ENCODE results near the gene ADD2.
"Not testable (repeated sequence)": the region's sequence is repeated elsewhere in the genome, so short reads cannot be mapped to it uniquely, and the experiment has no call there.

Gene ADD2

GRCh38 chr2:70663411-70663810, 104.6 kb downstream of the ADD2 start:
- no peaks in the 10 kb centered on the region for H3K9me3 Mint-ChIP-seq
- no peaks in the 10 kb centered on the region for H3K27me3 Mint-ChIP-seq
- H3K4me1 Mint-ChIP-seq = no peaks in the 10 kb centered on the region
- ATAC-seq (replicated peaks) (no peak), DNase-seq (no peak)
- peak overlapping the region; percentile 15 for H3K27ac Mint-ChIP-seq
- peaks cover 16 to 23% of the 10 kb centered on the region in 2 donors for H3K36me3 Mint-ChIP-seq
- no peak overlapping the region for H3K4me3 Mint-ChIP-seq

DNA sequence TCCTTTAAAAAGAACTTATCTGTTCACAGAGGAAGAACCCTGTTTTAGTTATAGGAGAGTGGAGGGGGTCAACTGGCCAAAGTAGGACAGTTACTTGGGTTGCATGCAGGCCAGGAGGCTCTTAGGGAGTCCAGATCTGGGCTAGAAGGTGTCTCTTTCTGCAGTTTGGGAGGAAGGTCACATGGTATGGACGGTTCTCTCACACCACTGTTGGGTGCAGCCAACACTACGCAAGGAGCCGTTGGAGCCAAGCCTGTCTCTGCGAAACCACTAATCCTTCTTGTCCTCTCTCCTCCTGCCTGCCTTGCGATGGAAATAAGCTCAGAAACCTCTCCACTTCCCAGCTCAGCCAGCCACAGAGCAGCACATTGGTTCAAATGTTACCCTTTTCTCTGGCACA, 108.4 kb downstream of the ADD2 start:
- Mint-ChIP-seq H3K27me3 (peaks cover 0 to 5% of the 10 kb centered on the region in 2 donors), H3K36me3 (peaks cover 11 to 18% of the 10 kb centered on the region in 2 donors), H3K9me3 (no peaks in the 10 kb centered on the region), H3K4me1 (peaks cover 2 to 7% of the 10 kb centered on the region in 2 donors), H3K4me3 (no peak overlapping the region), H3K27ac (no peak overlapping the region)
- ATAC-seq (replicated peaks) (no peak), DNase-seq (no peak)

GRCh38 chr2:70658476-70658875, 109.5 kb downstream of the ADD2 start:
- peaks cover 2 to 7% of the 10 kb centered on the region in 2 donors for H3K4me1 Mint-ChIP-seq
- peaks cover 6 to 15% of the 10 kb centered on the region in 2 donors for H3K27me3 Mint-ChIP-seq
- H3K27ac Mint-ChIP-seq = no peak overlapping the region
- DNase-seq (no peak), ATAC-seq (replicated peaks) (no peak)
- H3K36me3 Mint-ChIP-seq = peaks cover 7 to 13% of the 10 kb centered on the region in 2 donors
- no peak overlapping the region for H3K4me3 Mint-ChIP-seq
- H3K9me3 Mint-ChIP-seq = no peaks in the 10 kb centered on the region

DNA sequence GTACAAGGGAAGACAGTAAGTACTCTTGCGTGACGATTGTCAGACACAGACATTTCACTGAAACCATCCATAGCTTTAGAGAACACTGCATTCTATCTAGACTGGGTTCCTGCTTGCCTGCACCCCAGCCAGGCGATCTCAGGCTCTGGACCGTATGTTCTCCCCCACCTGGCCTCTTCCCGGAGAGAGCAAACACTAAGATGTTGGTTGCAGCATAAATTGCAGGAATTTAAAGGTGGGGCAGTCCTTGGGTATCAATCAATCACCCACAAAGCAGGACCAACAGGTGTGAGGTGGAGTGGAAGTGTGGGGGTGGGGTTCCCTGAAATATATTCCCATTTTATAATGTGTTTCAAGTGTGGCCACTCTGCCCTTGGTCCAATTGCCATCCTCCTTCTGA, 110.8 kb downstream of the ADD2 start:
- peaks cover 15 to 19% of the 10 kb centered on the region in 2 donors for H3K27me3 Mint-ChIP-seq
- no peak overlapping the region for H3K4me3 Mint-ChIP-seq
- H3K36me3 Mint-ChIP-seq = peaks cover 0 to under 1% of the 10 kb centered on the region in 2 donors

DNA sequence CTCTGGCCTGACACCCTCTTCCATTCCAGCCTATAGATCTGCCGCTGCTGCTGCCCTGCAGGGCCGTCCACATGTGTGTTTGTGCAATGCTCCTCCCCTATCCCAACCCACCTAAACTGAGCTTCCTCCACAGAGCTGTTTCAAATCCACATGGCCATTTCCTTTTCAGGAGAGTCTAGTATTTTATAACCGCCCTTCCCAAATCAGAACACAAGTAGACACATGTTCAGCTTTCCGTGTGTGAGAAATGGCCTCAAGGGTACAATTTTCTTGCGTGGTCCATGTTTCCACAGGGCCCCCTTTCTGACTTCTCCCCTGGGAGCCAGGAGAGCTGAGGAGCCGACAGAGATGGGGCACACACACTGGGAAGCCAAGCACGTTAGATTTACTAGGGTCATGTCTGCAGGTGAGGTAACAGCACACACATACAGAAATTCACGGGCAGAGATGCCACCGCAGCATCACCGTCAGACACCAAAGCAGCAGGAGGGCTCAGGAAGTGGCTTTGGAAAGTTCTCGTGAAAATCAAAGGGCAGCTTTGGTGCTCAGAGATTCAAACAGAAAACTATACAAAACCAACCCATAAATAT, 111.5 kb downstream of the ADD2 start:
- ATAC-seq (replicated peaks) (no peak), DNase-seq (no peak)
- Mint-ChIP-seq H3K9me3 (peaks cover 0 to 2% of the 10 kb centered on the region in 2 donors), H3K27ac (peak overlapping the region; percentile 10), H3K27me3 (peaks cover 23 to 26% of the 10 kb centered on the region in 2 donors), H3K36me3 (peaks cover 0 to 2% of the 10 kb centered on the region in 2 donors), H3K4me3 (no peak overlapping the region), H3K4me1 (peaks cover 2 to 7% of the 10 kb centered on the region in 2 donors)

More for the DNA sequence above, 110.8 kb downstream of the ADD2 start:
- Mint-ChIP-seq H3K9me3 (no peaks in the 10 kb centered on the region), H3K27ac (no peak overlapping the region), H3K4me1 (peaks cover 2 to 7% of the 10 kb centered on the region in 2 donors)
- no peak for ATAC-seq (replicated peaks)
- no peak for DNase-seq

DNA sequence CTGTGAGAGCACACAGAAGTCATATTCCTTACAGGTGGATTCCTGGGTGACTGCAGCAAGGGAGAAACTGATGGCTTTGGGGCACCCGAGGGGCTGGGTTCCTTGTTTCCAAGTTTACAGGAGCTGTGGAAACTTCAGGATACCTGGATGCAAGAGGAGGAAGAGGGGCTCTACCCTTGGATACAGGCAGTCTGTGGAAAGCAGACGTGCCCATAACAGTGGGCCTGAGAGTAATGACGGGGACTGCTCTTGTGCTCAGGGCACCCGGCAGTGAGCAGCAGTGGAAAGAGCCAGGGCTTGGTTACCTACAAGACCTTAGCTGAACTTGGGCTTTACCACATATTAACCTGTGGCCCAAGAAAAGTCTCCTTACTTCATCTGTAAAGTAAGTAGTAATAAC, 112.2 kb downstream of the ADD2 start:
- ATAC-seq (replicated peaks) (no peak), DNase-seq (no peak)
- peaks cover 30 to 33% of the 10 kb centered on the region in 2 donors for H3K27me3 Mint-ChIP-seq
- no peak overlapping the region for H3K27ac Mint-ChIP-seq
- no peak overlapping the region for H3K4me3 Mint-ChIP-seq
- H3K36me3 Mint-ChIP-seq = peaks cover 0 to 2% of the 10 kb centered on the region in 2 donors
- H3K4me1 Mint-ChIP-seq = peaks cover 2 to 7% of the 10 kb centered on the region in 2 donors
- H3K9me3 Mint-ChIP-seq = peaks cover 0 to 2% of the 10 kb centered on the region in 2 donors

GRCh38 chr2:70655211-70655610, 112.8 kb downstream of the ADD2 start:
- not testable (repeated sequence) for H3K4me1 Mint-ChIP-seq, H3K27ac Mint-ChIP-seq, H3K36me3 Mint-ChIP-seq, H3K4me3 Mint-ChIP-seq, DNase-seq, H3K9me3 Mint-ChIP-seq
- ATAC-seq (replicated peaks) = peak; percentile 62 to 64
- peaks cover 34 to 36% of the 10 kb centered on the region in 2 donors for H3K27me3 Mint-ChIP-seq

- H3K36me3 Mint-ChIP-seq = peaks cover 0 to 2% of the 10 kb centered on the region in 2 donors
- H3K27me3 Mint-ChIP-seq = peaks cover 41 to 52% of the 10 kb centered on the region in 2 donors
- H3K27ac Mint-ChIP-seq = no peak overlapping the region
- no peak for DNase-seq
- no peak overlapping the region for H3K4me3 Mint-ChIP-seq
- peaks cover 0 to 2% of the 10 kb centered on the region in 2 donors for H3K9me3 Mint-ChIP-seq
- H3K4me1 Mint-ChIP-seq = peaks cover 0 to 7% of the 10 kb centered on the region in 2 donors
- ATAC-seq (replicated peaks) = no peak
Observed at GRCh38 chr2:70651727-70652126, 116.3 kb downstream of the ADD2 start.

DNA sequence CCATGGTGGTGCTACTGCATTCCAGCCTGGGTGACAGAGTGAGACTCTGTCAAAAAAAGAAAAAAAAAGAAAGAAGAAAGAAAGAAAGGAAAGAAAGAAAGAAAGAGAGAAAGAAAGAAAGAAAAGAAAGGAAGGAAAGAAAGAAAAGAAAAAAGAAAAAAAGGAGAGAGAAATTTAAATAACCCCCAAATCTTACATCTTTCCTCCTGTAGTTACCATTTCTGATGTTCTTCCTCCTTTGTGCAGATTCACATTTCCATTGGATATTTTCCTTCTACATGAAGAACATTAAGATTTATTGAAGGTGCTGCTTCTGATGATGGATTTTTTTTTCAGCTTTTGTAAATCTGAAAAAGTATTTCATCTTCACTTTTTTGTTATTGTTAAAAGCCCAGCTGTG, 117.0 kb downstream of the ADD2 start:
- Mint-ChIP-seq H3K4me1 (peaks cover 0 to 7% of the 10 kb centered on the region in 2 donors), H3K9me3 (peaks cover 0 to 2% of the 10 kb centered on the region in 2 donors), H3K4me3 (no peak overlapping the region), H3K27me3 (peaks cover 37 to 52% of the 10 kb centered on the region in 2 donors), H3K27ac (no peak overlapping the region), H3K36me3 (peaks cover 0 to 2% of the 10 kb centered on the region in 2 donors)
- ATAC-seq (replicated peaks) (no peak), DNase-seq (no peak)

DNA sequence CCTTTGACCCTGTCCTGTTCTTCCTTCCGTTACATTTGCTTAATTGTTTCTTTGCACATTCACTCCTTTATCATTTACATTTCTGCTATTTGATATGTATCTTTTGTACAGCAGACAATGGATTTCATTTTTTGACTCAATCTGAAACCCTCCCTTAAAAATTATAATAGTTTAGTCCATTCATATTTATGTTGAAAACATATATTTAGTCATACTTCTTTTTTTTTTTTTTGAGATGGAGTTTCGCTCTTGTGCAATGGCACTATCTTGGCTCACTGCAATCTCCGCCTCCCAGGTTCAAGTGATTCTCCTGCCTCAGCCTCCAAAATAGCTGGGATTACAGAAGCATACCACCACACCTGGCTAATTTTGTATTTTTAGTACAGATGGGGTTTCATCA, 119.0 kb downstream of the ADD2 start:
- Mint-ChIP-seq H3K4me3 (no peak overlapping the region), H3K9me3 (peaks cover 0 to 2% of the 10 kb centered on the region in 2 donors), H3K36me3 (peaks cover 0 to 2% of the 10 kb centered on the region in 2 donors), H3K27ac (no peak overlapping the region), H3K4me1 (no peaks in the 10 kb centered on the region), H3K27me3 (peaks cover 34 to 53% of the 10 kb centered on the region in 2 donors)
- no peak for ATAC-seq (replicated peaks)
- DNase-seq = no peak

DNA sequence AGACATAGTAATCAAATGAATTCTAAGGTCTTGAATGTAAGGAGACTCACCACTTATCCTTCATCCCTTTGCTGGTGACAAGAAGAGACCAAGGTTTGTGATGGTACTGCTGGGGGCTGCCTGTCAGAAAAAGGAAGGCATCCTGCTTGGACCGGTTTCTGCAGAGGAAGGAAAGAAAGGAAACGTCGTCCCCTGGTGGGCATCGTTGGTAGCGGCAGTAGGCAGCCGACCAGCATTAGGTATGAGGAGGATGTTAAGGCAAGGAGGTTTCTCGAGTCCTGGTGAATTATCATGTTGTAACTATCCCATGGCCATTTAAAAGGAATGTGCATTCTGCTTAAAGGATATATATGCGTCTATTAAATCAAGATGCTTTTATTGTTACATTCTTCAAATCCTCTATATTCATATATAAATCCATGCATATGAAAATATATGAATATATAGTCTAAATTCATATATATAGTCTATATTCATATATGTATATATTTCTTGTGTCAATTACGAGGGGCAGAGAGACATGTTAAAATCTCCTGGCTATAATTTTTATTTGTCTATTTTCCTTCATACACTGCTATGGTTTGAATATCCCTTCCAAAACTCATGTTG, 120.0 kb downstream of the ADD2 start:
- Mint-ChIP-seq H3K27ac (no peak overlapping the region), H3K4me3 (no peak overlapping the region), H3K4me1 (no peaks in the 10 kb centered on the region), H3K36me3 (peaks cover 0 to 3% of the 10 kb centered on the region in 2 donors), H3K9me3 (peaks cover 0 to 2% of the 10 kb centered on the region in 2 donors), H3K27me3 (peaks cover 32 to 54% of the 10 kb centered on the region in 2 donors)
- ATAC-seq (replicated peaks) (peak; percentile 83 to 88), DNase-seq (peak; percentile 59)

GRCh38 chr2:70646420-70646818, 121.6 kb downstream of the ADD2 start:
- no peak for ATAC-seq (replicated peaks)

GRCh38 chr2:70645733-70646419, 122.1 kb downstream of the ADD2 start:
- H3K9me3 Mint-ChIP-seq = no peaks in the 10 kb centered on the region
- peaks cover 0 to 1% of the 10 kb centered on the region in 2 donors for H3K36me3 Mint-ChIP-seq
- DNase-seq (no peak), ATAC-seq (replicated peaks) (no peak)
- H3K27me3 Mint-ChIP-seq = peaks cover 20 to 44% of the 10 kb centered on the region in 2 donors
- no peak overlapping the region for H3K27ac Mint-ChIP-seq
- no peak overlapping the region for H3K4me3 Mint-ChIP-seq
- H3K4me1 Mint-ChIP-seq = no peaks in the 10 kb centered on the region

More at GRCh38 chr2:70646420-70646818, 121.6 kb downstream of the ADD2 start:
- Mint-ChIP-seq H3K27me3 (peaks cover 22 to 46% of the 10 kb centered on the region in 2 donors), H3K36me3 (peaks cover 0 to 1% of the 10 kb centered on the region in 2 donors), H3K27ac (no peak overlapping the region), H3K4me1 (no peaks in the 10 kb centered on the region), H3K4me3 (no peak overlapping the region), H3K9me3 (no peaks in the 10 kb centered on the region)
- DNase-seq = no peak

- Mint-ChIP-seq H3K27me3 (peaks cover 22 to 40% of the 10 kb centered on the region in 2 donors), H3K27ac (no peak overlapping the region), H3K36me3 (peaks cover 0 to 1% of the 10 kb centered on the region in 2 donors), H3K4me3 (no peak overlapping the region), H3K4me1 (no peaks in the 10 kb centered on the region), H3K9me3 (no peaks in the 10 kb centered on the region)
- DNase-seq = no peak
- no peak for ATAC-seq (replicated peaks)
Observed at GRCh38 chr2:70643715-70644114, 124.3 kb downstream of the ADD2 start.
